Neural progenitor cell (in vitro differentiated cells): ENCODE data around the gene TMX1. TPM values are rescaled to one million over a fixed set of nuclear protein-coding genes. Genes with fewer than 3 reads are reported as not detected.

Experiments
- DNase-seq: peaks from one replicate; pipeline ENCODE4 v3.0.0-alpha.2; 2016; ENCODE audit warnings: low spot score
- H2AFZ ChIP-seq: fragments of 200-600 bp; sonication (generic); replicated peaks from 2 replicates; pipeline ENCODE4 v1.6.1; 2016; ENCODE audit warnings: antibody characterized with exemption
- H3F3A ChIP-seq: fragments of 200-600 bp; sonication (generic); 2 replicates; pipeline ENCODE4 v1.6.1; 2016; ENCODE audit warnings: antibody characterized with exemption, low read depth
- H3K27ac ChIP-seq: fragments of 200-600 bp; sonication (generic); 2 replicates; pipeline ENCODE4 v1.5.1; 2016; ENCODE audit warnings: mild to moderate bottlenecking
- H3K27me3 ChIP-seq: fragments of 200-600 bp; sonication (generic); 2 replicates; pipeline ENCODE4 v1.6.1; 2016; ENCODE audit warnings: mild to moderate bottlenecking, moderate library complexity
- H3K36me3 ChIP-seq: fragments of 200-600 bp; sonication (generic); 2 replicates; pipeline ENCODE4 v1.5.1; 2016
- H3K4me1 ChIP-seq: fragments of 200-600 bp; sonication (generic); 2 replicates; pipeline ENCODE4 v1.6.1; 2016; ENCODE audit warnings: mixed run types
- H3K4me2 ChIP-seq: fragments of 200-600 bp; sonication (generic); 2 replicates; pipeline ENCODE4 v1.6.1; 2016
- H3K4me3 ChIP-seq: fragments of 200-600 bp; sonication (generic); 2 replicates; pipeline ENCODE4 v1.5.1; 2016
- H3K79me2 ChIP-seq: fragments of 200-600 bp; sonication (generic); 2 replicates; pipeline ENCODE4 v1.6.1; 2016; ENCODE audit warnings: low read depth
- H3K9ac ChIP-seq: fragments of 200-600 bp; sonication (generic); 2 replicates; pipeline ENCODE4 v1.6.1; 2016
- H3K9me3 ChIP-seq: fragments of 200-600 bp; sonication (generic); 2 replicates; pipeline ENCODE4 v1.5.1; 2016; ENCODE audit warnings: low read depth
- H4K20me1 ChIP-seq: fragments of 200-600 bp; sonication (generic); 2 replicates; pipeline ENCODE4 v1.6.1; 2016; ENCODE audit warnings: low read depth
- H3K27ac Mint-ChIP-seq: 3 replicates; pipeline ENCODE4 v1.8.0; 2021; ENCODE audit warnings: mixed read lengths
- H3K27me3 Mint-ChIP-seq: 2 replicates; pipeline ENCODE4 v1.8.0; 2022; ENCODE audit warnings: low read depth, mild to moderate bottlenecking, inconsistent platforms, moderate library complexity, mixed read lengths; ENCODE audit not compliant: insufficient read depth
- H3K36me3 Mint-ChIP-seq: 3 replicates; pipeline ENCODE4 v1.8.0; 2021; ENCODE audit warnings: mixed read lengths
- H3K4me1 Mint-ChIP-seq: 3 replicates; pipeline ENCODE4 v1.8.0; 2021; ENCODE audit warnings: mixed read lengths
- H3K4me3 Mint-ChIP-seq: 3 replicates; pipeline ENCODE4 v1.8.0; 2021; ENCODE audit warnings: mild to moderate bottlenecking, moderate library complexity, mixed read lengths
- H3K9me3 Mint-ChIP-seq: 3 replicates; pipeline ENCODE4 v1.8.0; 2020; ENCODE audit warnings: mixed read lengths
- CTCF ChIP-seq: fragments of 200-600 bp; sonication (generic); IDR thresholded peaks from 2 replicates; pipeline ENCODE4 v1.5.1; 2017; ENCODE audit warnings: antibody characterized with exemption, mild to moderate bottlenecking
- EZH2 ChIP-seq: fragments of 200-600 bp; sonication (generic); IDR thresholded peaks from 2 replicates; pipeline ENCODE4 v1.6.1; 2017; ENCODE audit warnings: antibody characterized with exemption, mild to moderate bottlenecking, moderate library complexity
- EZH2phosphoT487 ChIP-seq: fragments of 200-600 bp; sonication (generic); IDR thresholded peaks from 2 replicates; pipeline ENCODE4 v1.6.1; 2017; ENCODE audit warnings: antibody characterized with exemption
- total RNA-seq: library from RNA; depleted of rRNA; stranded (reverse); fragments of >200 nt; gene quantifications from 2 replicates; pipeline ENCODE4 v1.2.3, GENCODE V29; 2015; ENCODE audit warnings: low replicate concordance

The TMX1 gene
- total RNA-seq, 1 donor from 2014 or later: 96.4 TPM

- no peaks in the 10 kb centered on the region for H3K27me3 Mint-ChIP-seq
- no peak for DNase-seq
- no peaks in the 10 kb centered on the region for H3K36me3 Mint-ChIP-seq
- Histone ChIP-seq H3K9ac (no peak overlapping the region), H3K4me3 (no peak overlapping the region), H3K9me3 (no peaks in the 10 kb centered on the region), H2AFZ (no peak overlapping the region), H3K36me3 (no peaks in the 10 kb centered on the region), H3K27me3 (no peaks in the 10 kb centered on the region), H3K4me2 (no peak overlapping the region), H3K79me2 (no peaks in the 10 kb centered on the region), H3K4me1 (no peaks in the 10 kb centered on the region), H3K27ac (no peak overlapping the region), H4K20me1 (no peaks in the 10 kb centered on the region), H3F3A (no peaks in the 10 kb centered on the region)
- TF ChIP-seq EZH2phosphoT487 (no peak), CTCF (no peak), EZH2 (no peak)
- H3K27ac Mint-ChIP-seq: no peak overlapping the region
- peaks cover 18% of the 10 kb centered on the region for H3K4me1 Mint-ChIP-seq
- no peak overlapping the region for H3K4me3 Mint-ChIP-seq
- H3K9me3 Mint-ChIP-seq: no peaks in the 10 kb centered on the region
Observed at GRCh38 chr14:51295646-51296263, 55.7 kb downstream of the TMX1 start.

GRCh38 chr14:51297066-51297465, 57.0 kb downstream of the TMX1 start:
- no peak overlapping the region for H3K27ac ChIP-seq
- H3K36me3 ChIP-seq: no peaks in the 10 kb centered on the region
- no peaks in the 10 kb centered on the region for H3K9me3 Mint-ChIP-seq
- H3K27me3 Mint-ChIP-seq: no peaks in the 10 kb centered on the region
- peaks cover 24% of the 10 kb centered on the region for H3K4me1 Mint-ChIP-seq
- H4K20me1 ChIP-seq: no peaks in the 10 kb centered on the region
- H3K9ac ChIP-seq: no peak overlapping the region
- TF ChIP-seq EZH2: no peak
- no peak for TF ChIP-seq CTCF
- TF ChIP-seq EZH2phosphoT487: no peak
- no peaks in the 10 kb centered on the region for H3K36me3 Mint-ChIP-seq
- H3K27ac Mint-ChIP-seq: no peak overlapping the region
- H3K9me3 ChIP-seq: no peaks in the 10 kb centered on the region
- DNase-seq: no peak
- no peak overlapping the region for H3K4me3 Mint-ChIP-seq
- H3K4me3 ChIP-seq: no peak overlapping the region
- H2AFZ ChIP-seq: no peak overlapping the region
- H3K4me2 ChIP-seq: no peak overlapping the region
- H3K4me1 ChIP-seq: no peaks in the 10 kb centered on the region
- no peaks in the 10 kb centered on the region for H3F3A ChIP-seq
- H3K27me3 ChIP-seq: no peaks in the 10 kb centered on the region
- H3K79me2 ChIP-seq: no peaks in the 10 kb centered on the region

GRCh38 chr14:51298895-51299294, 58.8 kb downstream of the TMX1 start:
- H3K4me2 ChIP-seq: no peak overlapping the region
- no peak overlapping the region for H3K9ac ChIP-seq
- H3K4me3 ChIP-seq: no peak overlapping the region
- H3K36me3 Mint-ChIP-seq: no peaks in the 10 kb centered on the region
- no peaks in the 10 kb centered on the region for H3K79me2 ChIP-seq
- no peak for TF ChIP-seq EZH2
- no peak for TF ChIP-seq CTCF
- TF ChIP-seq EZH2phosphoT487: no peak
- no peaks in the 10 kb centered on the region for H3K4me1 ChIP-seq
- no peaks in the 10 kb centered on the region for H3F3A ChIP-seq
- H2AFZ ChIP-seq: no peak overlapping the region
- H3K27me3 ChIP-seq: no peaks in the 10 kb centered on the region
- H3K4me1 Mint-ChIP-seq: peaks cover 30% of the 10 kb centered on the region
- H3K27ac ChIP-seq: no peak overlapping the region
- H3K9me3 ChIP-seq: no peaks in the 10 kb centered on the region
- H3K27ac Mint-ChIP-seq: no peak overlapping the region
- no peak for DNase-seq
- H3K27me3 Mint-ChIP-seq: no peaks in the 10 kb centered on the region
- H3K9me3 Mint-ChIP-seq: no peaks in the 10 kb centered on the region
- H3K4me3 Mint-ChIP-seq: no peak overlapping the region
- no peaks in the 10 kb centered on the region for H4K20me1 ChIP-seq
- no peaks in the 10 kb centered on the region for H3K36me3 ChIP-seq
